A549 (cell line): ENCODE results near the gene EML1. TPM values are rescaled to one million over a fixed set of nuclear protein-coding genes. Genes with fewer than 3 reads are reported as not detected.

Experiments used
- ATAC-seq, 2 experiments: fragments of 200-7000 bp in 1 of 2; fragments of >200 bp in 1 of 2; cut with Nextera tagmentation in 1 of 2; cut with Tn5 transposase in 1 of 2; 3 replicates each; pipeline versions ENCODE4 v1.8.0 to v1.9.1; 2018 to 2020; ENCODE audit warnings: mild to moderate bottlenecking in 1 of 2, moderate library complexity in 1 of 2
- CTCF ChIA-PET: fragments of 300-600 bp; sonication (Branson Sonifier 250); formaldehyde crosslinking; extraction: SDS; loops from one replicate; lab custom pipeline; 2021; ENCODE audit warnings: antibody characterized with exemption, inconsistent platforms; lab: Yijun Ruan, JAX
- POLR2A ChIA-PET: fragments of 350-600 bp; formaldehyde crosslinking; extraction: SDS; loops from one replicate; lab custom pipeline; 2021; ENCODE audit warnings: antibody characterized with exemption, inconsistent platforms; lab: Yijun Ruan, JAX
- DNase-seq, 2 experiments: peaks; one replicate each; pipeline versions ENCODE4 v3.0.0 to v3.0.0-alpha.2; 2011 to 2016; ENCODE audit warnings: low read depth in 1 of 2, low spot score in 1 of 2
- FAIRE-seq: peaks from 2 replicates; lab custom pipeline; 2011; peaks lifted over from hg19 to GRCh38; lab: Jason Lieb, UNC
- H3K27ac ChIP-seq, 2 experiments: fragments of >200 bp; sonication (Bioruptor Twin); formaldehyde crosslinking; 3 replicates each; pipeline ENCODE4 v1.5.1; 2016 to 2017
- H3K4me1 ChIP-seq: fragments of >200 bp; sonication (Bioruptor Twin); formaldehyde crosslinking; 3 replicates; pipeline ENCODE4 v1.6.1; 2016
- H3K4me2 ChIP-seq: fragments of >200 bp; sonication (Bioruptor Twin); formaldehyde crosslinking; 3 replicates; pipeline ENCODE4 v1.6.1; 2016
- H3K4me3 ChIP-seq: fragments of >200 bp; sonication (Bioruptor Twin); formaldehyde crosslinking; 3 replicates; pipeline ENCODE4 v1.5.1; 2016
- H3K9me3 ChIP-seq: fragments of >200 bp; sonication (Bioruptor Twin); formaldehyde crosslinking; 3 replicates; pipeline ENCODE4 v1.6.1; 2016
- CHD2 ChIP-seq: fragments of 150-350 bp; IDR thresholded peaks from 2 replicates; pipeline ENCODE4 v1.6.1; 2014; ENCODE audit warnings: low read length; ENCODE audit not compliant: partially characterized antibody
- CHD4 ChIP-seq: fragments of 200-600 bp; sonication (generic); IDR thresholded peaks from 2 replicates; pipeline ENCODE4 v1.6.1; 2016; ENCODE audit warnings: antibody characterized with exemption, mild to moderate bottlenecking, borderline replicate concordance
- EHMT2 ChIP-seq: fragments of 200-600 bp; sonication (generic); IDR thresholded peaks from 2 replicates; pipeline ENCODE4 v1.6.1; 2016; ENCODE audit warnings: antibody characterized with exemption, low read depth, mild to moderate bottlenecking, moderate library complexity
- ESRRA ChIP-seq: fragments of 150-350 bp; IDR thresholded peaks from 2 replicates; pipeline ENCODE4 v1.6.1; 2014; ENCODE audit warnings: mild to moderate bottlenecking, low read length, borderline replicate concordance
- FOSB ChIP-seq: fragments of 250-450 bp; sonication (Bioruptor Pico); IDR thresholded peaks from 2 replicates; pipeline ENCODE4 v1.5.0; 2020; ENCODE audit warnings: mild to moderate bottlenecking, moderate library complexity
- FOSL2 ChIP-seq, 2 experiments: fragments of 450-650 bp in 1 of 2; fragments of >200 bp in 1 of 2; sonication (Bioruptor Twin) in 1 of 2; formaldehyde crosslinking; IDR thresholded peaks; 2 replicates each; pipeline versions ENCODE4 v1.5.0 to v1.6.1; 2016 to 2020; ENCODE audit warnings: mild to moderate bottlenecking in 1 of 2, moderate library complexity in 1 of 2
- FOXS1 ChIP-seq: fragments of 250-450 bp; sonication (Bioruptor Pico); IDR thresholded peaks from 2 replicates; pipeline ENCODE4 v1.5.0; 2020; ENCODE audit warnings: mild to moderate bottlenecking, moderate library complexity
- GATA3 ChIP-seq: IDR thresholded peaks from 2 replicates; pipeline ENCODE4 v1.6.1; 2012; ENCODE audit warnings: borderline replicate concordance
- HDAC2 ChIP-seq: fragments of 200-600 bp; sonication (generic); IDR thresholded peaks from 2 replicates; pipeline ENCODE4 v1.6.1; 2016
- HEYL ChIP-seq: fragments of 250-450 bp; sonication (Bioruptor Pico); IDR thresholded peaks from 2 replicates; pipeline ENCODE4 v1.8.0; 2021; ENCODE audit warnings: mild to moderate bottlenecking, moderate library complexity
- HOXA7 ChIP-seq: fragments of 250-450 bp; sonication (Bioruptor Pico); IDR thresholded peaks from 2 replicates; pipeline ENCODE4 v1.5.0; 2020; ENCODE audit warnings: mild to moderate bottlenecking, moderate library complexity
- HOXB5 ChIP-seq: fragments of 250-450 bp; sonication (Bioruptor Pico); IDR thresholded peaks from 2 replicates; pipeline ENCODE4 v1.5.0; 2020; ENCODE audit warnings: mild to moderate bottlenecking, moderate library complexity
- JUNB ChIP-seq: fragments of >200 bp; sonication (Bioruptor Twin); formaldehyde crosslinking; IDR thresholded peaks from 2 replicates; pipeline ENCODE4 v1.6.1; 2016
- KDM5A ChIP-seq: fragments of 200-600 bp; sonication (generic); IDR thresholded peaks from 2 replicates; pipeline ENCODE4 v1.6.1; 2016; ENCODE audit warnings: antibody characterized with exemption, mild to moderate bottlenecking
- NFE2L2 ChIP-seq: fragments of 150-350 bp; conservative IDR thresholded peaks from 2 replicates; pipeline ENCODE4 v1.6.1; 2014; ENCODE audit warnings: low read length
- RAD21 ChIP-seq, 2 experiments: fragments of >200 bp in 1 of 2; sonication (Bioruptor Twin) in 1 of 2; formaldehyde crosslinking in 1 of 2; IDR thresholded peaks in 1 of 2; conservative IDR thresholded peaks in 1 of 2; 2 replicates in 1 of 2; 3 replicates in 1 of 2; pipeline ENCODE4 v1.6.1; 2012 to 2018; ENCODE audit warnings: inconsistent platforms in 1 of 2
- RARB ChIP-seq: fragments of 250-450 bp; sonication (Bioruptor Pico); IDR thresholded peaks from 2 replicates; pipeline ENCODE4 v1.8.0; 2021; ENCODE audit warnings: mild to moderate bottlenecking, moderate library complexity
- RCOR1 ChIP-seq: fragments of 150-350 bp; IDR thresholded peaks from 2 replicates; pipeline ENCODE4 v1.6.1; 2014; ENCODE audit warnings: antibody characterized with exemption, low read length, low read depth
- SMC3 ChIP-seq: fragments of >200 bp; sonication (Bioruptor Twin); formaldehyde crosslinking; IDR thresholded peaks from 3 replicates; pipeline ENCODE4 v1.6.1; 2018; ENCODE audit warnings: inconsistent platforms
- ZC3H11A ChIP-seq: fragments of 450-650 bp; IDR thresholded peaks from 2 replicates; pipeline ENCODE4 v1.6.1; 2014; ENCODE audit warnings: antibody characterized with exemption, mild to moderate bottlenecking
- WGBS: methylation state at CpG from one replicate; pipeline ENCODE4 v1.1.6; 2017; ENCODE audit errors: missing lambda C conversion rate; 5-methylcytosine and 5-hydroxymethylcytosine counted together
- polyA plus RNA-seq, 4 experiments: library from polyadenylated mRNA; depleted of rRNA in 3 of 4; stranded (reverse); fragments of >200 nt; fragmentation: RNase III in 1 of 4; extraction: RNeasy Plus Mini Kit Qiagen cat#74134 plus additional on column Dnase treatment in 1 of 4; gene quantifications; 2 replicates in 3 of 4; 3 replicates in 1 of 4; pipeline ENCODE4 v1.2.3, GENCODE V29; 2011 to 2017
- TF ChIP-seq, protein P1 (sequence below): fragments of 150-350 bp; IDR thresholded peaks from 2 replicates; pipeline ENCODE4 v1.6.1; 2014; ENCODE audit warnings: low read depth, mild to moderate bottlenecking, low read length
- TF ChIP-seq, protein P2 (sequence below): fragments of >200 bp; sonication (Bioruptor Twin); formaldehyde crosslinking; IDR thresholded peaks from 3 replicates; pipeline ENCODE4 v1.6.1; 2016
- TF ChIP-seq, protein P3 (sequence below): fragments of 250-450 bp; sonication (Bioruptor Pico); IDR thresholded peaks from 2 replicates; pipeline ENCODE4 v1.5.0; 2020; ENCODE audit warnings: low read depth, mild to moderate bottlenecking, moderate library complexity
- TF ChIP-seq, protein P4 (sequence below): fragments of >200 bp; sonication (Bioruptor Twin); formaldehyde crosslinking; IDR thresholded peaks from 2 replicates; pipeline ENCODE4 v1.6.1; 2016

Gene EML1
- polyA plus RNA-seq, 2 of the 4 experiments (the other 2 are of a cell fraction), result 29.7 to 30.8 TPM

DNA sequence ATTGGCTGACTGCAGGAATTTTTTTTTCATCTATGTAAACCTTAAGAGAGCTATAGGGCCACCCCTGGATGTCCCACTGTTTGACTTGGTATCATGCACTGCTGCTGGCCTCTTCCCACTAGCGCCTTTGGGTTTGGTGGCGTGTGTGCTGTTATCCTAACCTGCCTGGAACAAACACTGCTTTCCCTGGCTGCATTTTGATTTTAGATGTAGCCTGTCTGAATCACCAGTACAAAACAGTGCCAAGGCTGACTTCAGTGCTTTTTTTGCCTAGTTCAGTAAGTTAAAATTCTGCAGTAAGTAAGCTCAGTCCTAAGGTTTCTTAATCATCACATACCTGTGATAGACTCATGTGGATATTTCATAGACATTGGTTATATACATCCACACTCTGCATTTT, 99.2 kb downstream of the EML1 start:
- TF ChIP-seq FOXS1 (CRISPR knock-in tag), result no peak
- no peak for TF ChIP-seq ESRRA
- TF ChIP-seq, protein P1, sequence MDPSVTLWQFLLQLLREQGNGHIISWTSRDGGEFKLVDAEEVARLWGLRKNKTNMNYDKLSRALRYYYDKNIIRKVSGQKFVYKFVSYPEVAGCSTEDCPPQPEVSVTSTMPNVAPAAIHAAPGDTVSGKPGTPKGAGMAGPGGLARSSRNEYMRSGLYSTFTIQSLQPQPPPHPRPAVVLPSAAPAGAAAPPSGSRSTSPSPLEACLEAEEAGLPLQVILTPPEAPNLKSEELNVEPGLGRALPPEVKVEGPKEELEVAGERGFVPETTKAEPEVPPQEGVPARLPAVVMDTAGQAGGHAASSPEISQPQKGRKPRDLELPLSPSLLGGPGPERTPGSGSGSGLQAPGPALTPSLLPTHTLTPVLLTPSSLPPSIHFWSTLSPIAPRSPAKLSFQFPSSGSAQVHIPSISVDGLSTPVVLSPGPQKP, result no peak
- TF ChIP-seq, all 56 proteins: peak for 0
- WGBS, result 87% methylated on average over 2 of the region's 2 CpGs
- Histone ChIP-seq H3K9me3 (no peaks in the 10 kb centered on the region), H3K4me2 (no peak overlapping the region), H3K4me1 (no peaks in the 10 kb centered on the region), H3K4me3 (no peak overlapping the region), H3K27ac (no peak overlapping the region)
- ChIA-PET CTCF (interaction anchor here (0.6 to 15.7 kb wide), 10 partner anchors 8 to 209 kb away, joined by 3 to 260 read pairs (median 3); partner anchors contain the start of gene CYP46A1), POLR2A (no interaction called here)
- FAIRE-seq (no peak), ATAC-seq (no peak), DNase-seq (no peak)

DNA sequence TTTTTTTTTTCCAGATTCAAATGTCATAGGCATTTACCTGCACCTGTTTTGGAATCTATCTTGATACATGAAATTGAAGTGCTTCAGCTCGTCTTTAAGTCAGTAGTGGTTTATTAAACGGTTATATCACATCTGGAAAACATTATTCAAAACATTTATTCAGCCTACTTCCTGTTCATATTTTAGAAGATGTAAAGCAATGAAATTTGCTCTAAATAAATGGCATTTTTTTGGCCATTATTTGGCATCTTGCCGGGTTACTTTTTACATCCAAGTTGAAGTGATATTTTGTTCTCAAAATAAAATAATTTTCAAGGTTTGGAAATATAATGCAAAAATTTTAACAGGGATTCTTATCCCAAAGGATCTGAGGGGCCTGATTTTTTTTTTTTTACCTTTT, 103.1 kb downstream of the EML1 start:
- H3K4me3 ChIP-seq, result no peak overlapping the region
- ATAC-seq (no peak), FAIRE-seq (no peak), DNase-seq (no peak)
- TF ChIP-seq, protein P2, sequence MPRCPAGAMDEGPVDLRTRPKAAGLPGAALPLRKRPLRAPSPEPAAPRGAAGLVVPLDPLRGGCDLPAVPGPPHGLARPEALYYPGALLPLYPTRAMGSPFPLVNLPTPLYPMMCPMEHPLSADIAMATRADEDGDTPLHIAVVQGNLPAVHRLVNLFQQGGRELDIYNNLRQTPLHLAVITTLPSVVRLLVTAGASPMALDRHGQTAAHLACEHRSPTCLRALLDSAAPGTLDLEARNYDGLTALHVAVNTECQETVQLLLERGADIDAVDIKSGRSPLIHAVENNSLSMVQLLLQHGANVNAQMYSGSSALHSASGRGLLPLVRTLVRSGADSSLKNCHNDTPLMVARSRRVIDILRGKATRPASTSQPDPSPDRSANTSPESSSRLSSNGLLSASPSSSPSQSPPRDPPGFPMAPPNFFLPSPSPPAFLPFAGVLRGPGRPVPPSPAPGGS, result no peak
- no peak for TF ChIP-seq FOSL2 (IDR thresholded peaks at IDR 0.05)
- TF ChIP-seq FOSL2 (CRISPR knock-in tag; IDR thresholded peaks at IDR 0.05), result no peak
- TF ChIP-seq, protein P3, sequence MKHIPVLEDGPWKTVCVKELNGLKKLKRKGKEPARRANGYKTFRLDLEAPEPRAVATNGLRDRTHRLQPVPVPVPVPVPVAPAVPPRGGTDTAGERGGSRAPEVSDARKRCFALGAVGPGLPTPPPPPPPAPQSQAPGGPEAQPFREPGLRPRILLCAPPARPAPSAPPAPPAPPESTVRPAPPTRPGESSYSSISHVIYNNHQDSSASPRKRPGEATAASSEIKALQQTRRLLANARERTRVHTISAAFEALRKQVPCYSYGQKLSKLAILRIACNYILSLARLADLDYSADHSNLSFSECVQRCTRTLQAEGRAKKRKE, result no peak
- no peak for TF ChIP-seq EHMT2
- TF ChIP-seq FOSB (CRISPR knock-in tag), result no peak
- TF ChIP-seq, protein P4, sequence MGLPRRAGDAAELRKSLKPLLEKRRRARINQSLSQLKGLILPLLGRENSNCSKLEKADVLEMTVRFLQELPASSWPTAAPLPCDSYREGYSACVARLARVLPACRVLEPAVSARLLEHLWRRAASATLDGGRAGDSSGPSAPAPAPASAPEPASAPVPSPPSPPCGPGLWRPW, result no peak
- TF ChIP-seq HOXA7 (CRISPR knock-in tag), result no peak
- no peak for TF ChIP-seq CHD2
- TF ChIP-seq NFE2L2, result no peak
- TF ChIP-seq CHD4, result no peak
- TF ChIP-seq KDM5A, result no peak
- no peak for TF ChIP-seq HEYL (CRISPR knock-in tag)
- TF ChIP-seq RARB (CRISPR knock-in tag), result no peak
- no peak for TF ChIP-seq HDAC2
- no peaks in the 10 kb centered on the region for H3K4me1 ChIP-seq
- H3K9me3 ChIP-seq, result no peaks in the 10 kb centered on the region
- ChIA-PET CTCF (interaction anchor here (0.6 to 3.8 kb wide), 12 partner anchors 8 to 240 kb away, joined by 3 to 21 read pairs (median 3); no protein-coding TSS in a partner anchor), POLR2A (no interaction called here)
- H3K4me2 ChIP-seq, result no peak overlapping the region
- 70% methylated on average over 3 of the region's 3 CpGs for WGBS
- no peak overlapping the region for H3K27ac ChIP-seq

DNA sequence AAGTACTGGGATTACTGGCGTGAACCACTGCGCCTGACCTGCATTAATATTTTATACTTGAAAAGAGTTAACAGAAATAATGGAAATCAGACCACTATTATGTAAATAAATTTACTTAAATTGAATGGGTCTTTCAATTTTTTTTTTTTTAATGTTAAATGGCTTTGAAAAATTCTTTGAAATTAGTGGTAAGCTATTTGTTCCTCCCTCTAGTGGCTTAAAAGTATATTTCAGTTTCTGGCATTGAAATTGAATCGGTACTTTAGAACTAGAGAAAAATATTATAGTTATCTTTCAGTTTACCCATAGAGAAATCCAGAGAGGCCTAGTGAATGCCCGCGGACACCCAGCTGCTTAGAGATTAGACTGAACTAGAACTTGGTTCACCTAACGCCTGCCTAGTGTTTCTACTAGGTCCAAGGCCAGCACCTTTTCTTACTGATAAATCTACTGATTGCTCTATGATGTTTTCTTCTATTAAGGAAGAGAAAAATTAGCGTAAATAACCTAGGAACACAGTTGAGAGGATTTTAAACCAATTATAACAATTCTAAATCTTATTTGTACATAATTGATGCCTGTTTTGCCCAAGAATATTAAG, 106.5 kb downstream of the EML1 start:
- ChIA-PET CTCF (interaction anchor here (0.6 to 2.6 kb wide), 36 partner anchors 10 to 382 kb away, joined by 3 to 32 read pairs (median 4); partner anchors contain the start of gene HHIPL1), POLR2A (interaction anchor here (0.6 kb wide), 1 partner anchor 260 kb away, joined by 4 read pairs; the partner anchor contains the start of gene DEGS2)
- H3K27ac ChIP-seq, result no peak overlapping the region
- DNase-seq (peak in 1 of 2 experiments; percentile 15), FAIRE-seq (no peak), ATAC-seq (peak in 1 of 2 experiments; percentile 49; a peak in 2 of 6 replicates)
- H3K4me2 ChIP-seq, result no peak overlapping the region
- no peaks in the 10 kb centered on the region for H3K9me3 ChIP-seq
- no peaks in the 10 kb centered on the region for H3K4me1 ChIP-seq
- 49% methylated on average over 7 of the region's 7 CpGs for WGBS
- H3K4me3 ChIP-seq, result no peak overlapping the region
- TF ChIP-seq RCOR1 (no peak), JUNB (no peak), HOXB5 (CRISPR knock-in tag) (no peak), SMC3 (peak; percentile 45; the same call in 1 of the 3 replicates), ZC3H11A (no peak), CHD2 (no peak), EHMT2 (no peak), KDM5A (no peak), RAD21 (conservative IDR thresholded peaks at IDR 0.05 in 1 of 2, IDR thresholded peaks at IDR 0.05 in 1 of 2) (peak; percentile 23 to 28; a peak in 2 of 5 replicates), GATA3 (no peak)
- TF ChIP-seq, protein P1, result no peak
- TF ChIP-seq, protein P2, result no peak
